Peyer's patch (tissue), 4 donors: ENCODE measurements around the gene SLC16A11. TPM values are rescaled to one million over a fixed set of nuclear protein-coding genes. Genes with fewer than 3 reads are reported as not detected.
"Not testable (repeated sequence)": the region's sequence is repeated elsewhere in the genome, so short reads cannot be mapped to it uniquely, and the experiment has no call there.

ENCODE experiments used
- DNase-seq, 3 donors: peaks; one replicate each; pipeline ENCODE4 v3.0.0-alpha.2; 2017 to 2019
- H3K27ac ChIP-seq, 4 donors: fragments of 200-600 bp; sonication (generic); one replicate each; pipeline ENCODE4 v1.5.1; 2016 to 2019
- H3K27me3 ChIP-seq, 2 donors: fragments of 200-600 bp; sonication (generic); one replicate each; pipeline ENCODE4 v1.5.1; 2019
- H3K36me3 ChIP-seq, 3 donors: fragments of 200-600 bp; sonication (generic); one replicate each; pipeline ENCODE4 v1.5.1; 2016 to 2019
- H3K4me1 ChIP-seq, 4 donors: fragments of 200-600 bp; sonication (generic); one replicate each; pipeline ENCODE4 v1.5.1; 2016 to 2019
- H3K4me3 ChIP-seq, 4 donors: fragments of 200-600 bp; sonication (generic); 1 replicate in 3 of 4; 2 replicates in 1 of 4; pipeline ENCODE4 v1.5.1; 2016 to 2019; ENCODE audit warnings: mild to moderate bottlenecking in 1 of 4
- H3K9me3 ChIP-seq, 4 donors: fragments of 200-600 bp; sonication (generic); one replicate each; pipeline ENCODE4 v1.5.1; 2016 to 2019; ENCODE audit warnings: mild to moderate bottlenecking in 1 of 4
- CTCF ChIP-seq, 6 experiments: fragments of 450-650 bp in 4 of 6; fragments of 200-600 bp in 2 of 6; sonication (generic) in 1 of 6; IDR thresholded peaks; one replicate each; pipeline ENCODE4 v1.5.1; 2017 to 2019; ENCODE audit warnings: antibody characterized with exemption in 6 of 6, mild to moderate bottlenecking in 3 of 6, moderate library complexity in 1 of 6
- POLR2A ChIP-seq, 2 donors: fragments of 450-650 bp; IDR thresholded peaks; one replicate each; pipeline ENCODE4 v1.5.1; 2017; ENCODE audit warnings: antibody characterized with exemption in 2 of 2, mild to moderate bottlenecking in 2 of 2, moderate library complexity in 2 of 2
- total RNA-seq, 4 donors: library from RNA; depleted of rRNA; stranded (reverse); fragments of >200 nt; gene quantifications; one replicate each; pipeline ENCODE4 v1.1.0, GENCODE V29; 2016

SLC16A11 gene
- total RNA-seq, 4 donors from 2014 or later: 0.94 to 1.1 TPM; not detected in 2

GRCh38 chr17:7063518-7064094 lies 19.7 kb upstream of the SLC16A11 start:
- no peak for TF ChIP-seq CTCF (IDR thresholded peaks at IDR 0.05)
- TF ChIP-seq POLR2A (IDR thresholded peaks at IDR 0.05): no peak
- DNase-seq: no peak
- Histone ChIP-seq H3K4me1 (no peaks in the 10 kb centered on the region), H3K4me3 (no peak overlapping the region), H3K9me3 (peaks cover 0 to 8% (median 2%) of the 10 kb centered on the region in 4 donors), H3K36me3 (no peaks in the 10 kb centered on the region), H3K27ac (no peak overlapping the region), H3K27me3 (no peaks in the 10 kb centered on the region)

- no peaks in the 10 kb centered on the region for H3K36me3 ChIP-seq
- TF ChIP-seq POLR2A (IDR thresholded peaks at IDR 0.05) (no peak), CTCF (IDR thresholded peaks at IDR 0.05) (no peak)
- DNase-seq: no peak
These were observed 16.4 kb upstream of the SLC16A11 start for GRCh38 chr17:7060165-7060891.

GRCh38 chr17:7058831-7059447 lies 15.0 kb upstream of the SLC16A11 start:
- H3K4me3 ChIP-seq: no peak overlapping the region
- no peaks in the 10 kb centered on the region for H3K9me3 ChIP-seq
- H3K27me3 ChIP-seq: no peaks in the 10 kb centered on the region
- no peak for DNase-seq
- H3K4me1 ChIP-seq: no peaks in the 10 kb centered on the region
- no peak overlapping the region for H3K27ac ChIP-seq
- H3K36me3 ChIP-seq: no peaks in the 10 kb centered on the region
- TF ChIP-seq POLR2A (IDR thresholded peaks at IDR 0.05): no peak
- no peak for TF ChIP-seq CTCF (IDR thresholded peaks at IDR 0.05)

More at GRCh38 chr17:7060165-7060891, 16.4 kb upstream of the SLC16A11 start:
- Histone ChIP-seq H3K27me3 (no peaks in the 10 kb centered on the region), H3K27ac (no peak overlapping the region), H3K9me3 (no peaks in the 10 kb centered on the region), H3K4me1 (no peaks in the 10 kb centered on the region), H3K4me3 (no peak overlapping the region)

GRCh38 chr17:7056386-7056785 lies 12.5 kb upstream of the SLC16A11 start:
- no peak for DNase-seq
- H3K4me3 ChIP-seq: no peak overlapping the region
- no peak for TF ChIP-seq CTCF (IDR thresholded peaks at IDR 0.05)
- H3K27me3 ChIP-seq: no peaks in the 10 kb centered on the region
- H3K27ac ChIP-seq: no peak overlapping the region
- no peaks in the 10 kb centered on the region for H3K36me3 ChIP-seq
- no peaks in the 10 kb centered on the region for H3K4me1 ChIP-seq
- H3K9me3 ChIP-seq: no peaks in the 10 kb centered on the region

GRCh38 chr17:7050583-7050982 lies 6.7 kb upstream of the SLC16A11 start:
- not testable (repeated sequence) for H3K9me3 ChIP-seq, DNase-seq, H3K4me3 ChIP-seq

GRCh38 chr17:7048968-7049367 lies 5.1 kb upstream of the SLC16A11 start:
- no peak for DNase-seq
- no peaks in the 10 kb centered on the region for H3K9me3 ChIP-seq
- H3K4me1 ChIP-seq: peaks cover 0 to 25% (median 8%) of the 10 kb centered on the region in 4 donors
- no peak overlapping the region for H3K27ac ChIP-seq
- H3K36me3 ChIP-seq: no peaks in the 10 kb centered on the region
- H3K27me3 ChIP-seq: no peaks in the 10 kb centered on the region
- TF ChIP-seq CTCF (IDR thresholded peaks at IDR 0.05) (no peak), POLR2A (IDR thresholded peaks at IDR 0.05) (no peak)
- H3K4me3 ChIP-seq: no peak overlapping the region

More at GRCh38 chr17:7050583-7050982, 6.7 kb upstream of the SLC16A11 start:
- not testable (repeated sequence) for H3K36me3 ChIP-seq, H3K27me3 ChIP-seq, H3K27ac ChIP-seq
- H3K4me1 ChIP-seq: peaks cover 0 to 18% (median 8%) of the 10 kb centered on the region in 4 donors
